Smooth muscle cell (in vitro differentiated cells): Measurements from ENCODE around the gene ACTC1. TPM values are rescaled to one million over a fixed set of nuclear protein-coding genes. Genes with fewer than 3 reads are reported as not detected.

Experiments
- DNase-seq: peaks from one replicate; lab custom pipeline; 2025; ENCODE audit not compliant: unreplicated experiment; lab: John Stamatoyannopoulos, UW
- H2AFZ ChIP-seq: fragments of 200-600 bp; sonication (generic); 2 replicates; pipeline ENCODE4 v1.6.0; 2016; ENCODE audit warnings: antibody characterized with exemption, low read depth, mild to moderate bottlenecking
- H3F3A ChIP-seq: fragments of 200-600 bp; sonication (generic); 2 replicates; pipeline ENCODE4 v1.6.0; 2017; ENCODE audit warnings: antibody characterized with exemption, low read depth
- H3K27ac ChIP-seq: fragments of 200-600 bp; sonication (generic); 2 replicates; pipeline ENCODE4 v1.5.1; 2016; ENCODE audit warnings: low read depth, mild to moderate bottlenecking
- H3K27me3 ChIP-seq: fragments of 200-600 bp; sonication (generic); 2 replicates; pipeline ENCODE4 v1.6.1; 2016; ENCODE audit warnings: low read depth, mild to moderate bottlenecking
- H3K36me3 ChIP-seq: fragments of 200-600 bp; sonication (generic); 2 replicates; pipeline ENCODE4 v1.5.1; 2016; ENCODE audit warnings: low read depth
- H3K4me1 ChIP-seq: fragments of 200-600 bp; sonication (generic); 2 replicates; pipeline ENCODE4 v1.5.1; 2016; ENCODE audit warnings: low read depth
- H3K4me2 ChIP-seq: fragments of 200-600 bp; sonication (generic); 2 replicates; pipeline ENCODE4 v1.6.0; 2016; ENCODE audit warnings: mild to moderate bottlenecking
- H3K4me3 ChIP-seq: fragments of 200-600 bp; sonication (generic); 2 replicates; pipeline ENCODE4 v1.5.1; 2016; ENCODE audit warnings: mild to moderate bottlenecking
- H3K79me2 ChIP-seq: fragments of 200-600 bp; sonication (generic); 2 replicates; pipeline ENCODE4 v1.6.0; 2016; ENCODE audit warnings: low read depth, mild to moderate bottlenecking
- H3K9ac ChIP-seq: fragments of 200-600 bp; sonication (generic); 2 replicates; pipeline ENCODE4 v1.6.0; 2016; ENCODE audit warnings: low read depth
- H3K9me3 ChIP-seq: fragments of 200-600 bp; sonication (generic); replicated peaks from 2 replicates; pipeline ENCODE4 v1.5.1; 2016; ENCODE audit warnings: low read depth
- H4K20me1 ChIP-seq: fragments of 200-600 bp; sonication (generic); 2 replicates; pipeline ENCODE4 v1.6.0; 2016; ENCODE audit warnings: low read depth
- WGBS: methylation state at CpG from one replicate; pipeline ENCODE4 v1.1.7; 2016; ENCODE audit warnings: low lambda C conversion rate; 5-methylcytosine and 5-hydroxymethylcytosine counted together
- polyA plus RNA-seq: library from polyadenylated mRNA; unstranded; fragments of >200 nt; fragmentation: Nextera tagmentation; extraction: Ambion mirVana; gene quantifications from 2 replicates; pipeline ENCODE4 v1.2.1, GENCODE V29; 2016
- total RNA-seq: library from RNA; depleted of rRNA; stranded (reverse); fragments of >200 nt; gene quantifications from 2 replicates; pipeline ENCODE4 v1.2.3, GENCODE V29; 2014
- TF ChIP-seq, protein P1 (sequence below): fragments of 200-600 bp; sonication (generic); IDR thresholded peaks from 2 replicates; pipeline ENCODE4 v1.5.1; 2017; ENCODE audit warnings: borderline replicate concordance, mild to moderate bottlenecking, antibody characterized with exemption; ENCODE audit not compliant: insufficient read depth, poor library complexity, severe bottlenecking

ACTC1 gene
- total and polyA plus RNA-seq, 2 experiments from 2014 or later: 90.5 to 136 TPM

- Histone ChIP-seq H3K27me3 (no peaks in the 10 kb centered on the region), H3K36me3 (no peaks in the 10 kb centered on the region), H3K4me2 (no peak overlapping the region), H3K9ac (no peak overlapping the region), H3K79me2 (no peaks in the 10 kb centered on the region), H3K4me3 (no peak overlapping the region), H3K9me3 (no peaks in the 10 kb centered on the region), H3K27ac (peak overlapping the region; percentile 11), H3K4me1 (peaks cover 2% of the 10 kb centered on the region), H3F3A (peaks cover 27% of the 10 kb centered on the region), H4K20me1 (no peaks in the 10 kb centered on the region), H2AFZ (no peak overlapping the region)
- no peak for DNase-seq
- 77% methylated on average over 3 of the region's 3 CpGs for WGBS
- TF ChIP-seq, protein P1, sequence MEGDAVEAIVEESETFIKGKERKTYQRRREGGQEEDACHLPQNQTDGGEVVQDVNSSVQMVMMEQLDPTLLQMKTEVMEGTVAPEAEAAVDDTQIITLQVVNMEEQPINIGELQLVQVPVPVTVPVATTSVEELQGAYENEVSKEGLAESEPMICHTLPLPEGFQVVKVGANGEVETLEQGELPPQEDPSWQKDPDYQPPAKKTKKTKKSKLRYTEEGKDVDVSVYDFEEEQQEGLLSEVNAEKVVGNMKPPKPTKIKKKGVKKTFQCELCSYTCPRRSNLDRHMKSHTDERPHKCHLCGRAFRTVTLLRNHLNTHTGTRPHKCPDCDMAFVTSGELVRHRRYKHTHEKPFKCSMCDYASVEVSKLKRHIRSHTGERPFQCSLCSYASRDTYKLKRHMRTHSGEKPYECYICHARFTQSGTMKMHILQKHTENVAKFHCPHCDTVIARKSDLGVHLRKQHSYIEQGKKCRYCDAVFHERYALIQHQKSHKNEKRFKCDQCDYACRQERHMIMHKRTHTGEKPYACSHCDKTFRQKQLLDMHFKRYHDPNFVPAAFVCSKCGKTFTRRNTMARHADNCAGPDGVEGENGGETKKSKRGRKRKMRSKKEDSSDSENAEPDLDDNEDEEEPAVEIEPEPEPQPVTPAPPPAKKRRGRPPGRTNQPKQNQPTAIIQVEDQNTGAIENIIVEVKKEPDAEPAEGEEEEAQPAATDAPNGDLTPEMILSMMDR: no peak
These were observed 9.4 kb upstream of the ACTC1 start for GRCh38 chr15:34804776-34805175.

GRCh38 chr15:34804113-34804512, 8.8 kb upstream of the ACTC1 start:
- Histone ChIP-seq H3K36me3 (no peaks in the 10 kb centered on the region), H3K4me2 (no peak overlapping the region), H3K79me2 (no peaks in the 10 kb centered on the region), H3K4me3 (no peak overlapping the region), H4K20me1 (no peaks in the 10 kb centered on the region), H2AFZ (no peak overlapping the region), H3F3A (peaks cover 27% of the 10 kb centered on the region), H3K9ac (no peak overlapping the region), H3K4me1 (peaks cover 9% of the 10 kb centered on the region), H3K27me3 (no peaks in the 10 kb centered on the region), H3K27ac (peak overlapping the region; percentile 5), H3K9me3 (no peaks in the 10 kb centered on the region)
- 96% methylated on average over 2 of the region's 2 CpGs for WGBS
- DNase-seq: no peak
- TF ChIP-seq, protein P1: no peak

DNA sequence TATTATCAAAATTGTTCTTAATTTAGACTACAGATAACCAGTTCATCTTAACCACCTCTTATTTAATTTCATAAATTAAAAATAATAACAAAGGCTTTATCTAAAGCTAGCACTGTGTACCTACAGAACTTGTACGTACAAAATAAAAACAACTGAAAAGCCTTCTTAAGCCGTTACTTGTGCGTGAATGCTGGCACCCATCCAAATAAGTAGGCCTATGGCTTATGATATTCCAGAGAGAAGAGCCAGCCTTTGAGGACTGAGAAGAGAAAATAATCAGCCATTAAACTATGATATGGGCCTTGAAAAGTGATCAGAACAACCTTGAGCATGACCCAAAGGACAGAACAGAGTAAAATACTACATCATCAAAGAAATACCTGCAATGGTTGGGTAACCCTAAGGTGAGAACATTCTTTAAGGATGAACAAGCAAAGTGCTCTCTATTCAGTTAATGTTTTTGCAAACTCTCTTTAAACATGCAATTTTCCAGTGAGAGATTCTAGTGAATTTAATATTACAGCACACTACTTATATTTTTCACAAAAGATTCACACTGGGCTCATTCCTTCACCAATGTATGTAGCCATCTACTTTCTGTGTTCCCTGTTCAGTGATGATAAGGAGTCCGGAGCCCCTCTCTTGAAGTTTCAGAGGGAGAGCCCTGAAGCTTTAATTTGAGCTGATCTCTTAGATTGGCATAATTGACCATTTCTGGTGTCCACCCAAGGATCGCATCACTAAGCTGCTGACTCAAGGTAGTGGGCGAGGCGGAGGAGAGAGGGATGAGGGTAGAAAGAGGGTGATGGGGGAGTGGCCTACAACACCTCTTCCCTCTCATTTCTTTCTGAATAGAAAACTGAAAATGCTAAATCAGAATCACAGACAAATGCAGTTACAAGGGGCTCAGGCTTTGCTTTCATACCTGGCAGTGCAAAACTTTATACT, 7.7 kb upstream of the ACTC1 start:
- no peaks in the 10 kb centered on the region for H3K36me3 ChIP-seq
- H3K9ac ChIP-seq: no peak overlapping the region
- TF ChIP-seq, protein P1: no peak
- DNase-seq: no peak
- H4K20me1 ChIP-seq: no peaks in the 10 kb centered on the region
- peaks cover 11% of the 10 kb centered on the region for H3K4me1 ChIP-seq
- no peak overlapping the region for H3K4me2 ChIP-seq
- H3F3A ChIP-seq: peaks cover 31% of the 10 kb centered on the region
- H2AFZ ChIP-seq: no peak overlapping the region
- WGBS: 61% methylated on average over 7 of the region's 7 CpGs
- no peaks in the 10 kb centered on the region for H3K79me2 ChIP-seq
- H3K27ac ChIP-seq: peak overlapping the region; percentile 49
- H3K4me3 ChIP-seq: no peak overlapping the region
- no peaks in the 10 kb centered on the region for H3K9me3 ChIP-seq
- H3K27me3 ChIP-seq: no peaks in the 10 kb centered on the region
